ENCODE measurements around the gene IARS1. TPM values are rescaled to one million over a fixed set of nuclear protein-coding genes. Genes with fewer than 3 reads are reported as not detected.
A peak's percentile ranks its signal among the peaks of the same experiment; 100 is the strongest.

Gene IARS1
- total and polyA plus RNA-seq, 2 of the 4 experiments (the other 2 are of a cell fraction), result 85.3 to 414 TPM

DNA sequence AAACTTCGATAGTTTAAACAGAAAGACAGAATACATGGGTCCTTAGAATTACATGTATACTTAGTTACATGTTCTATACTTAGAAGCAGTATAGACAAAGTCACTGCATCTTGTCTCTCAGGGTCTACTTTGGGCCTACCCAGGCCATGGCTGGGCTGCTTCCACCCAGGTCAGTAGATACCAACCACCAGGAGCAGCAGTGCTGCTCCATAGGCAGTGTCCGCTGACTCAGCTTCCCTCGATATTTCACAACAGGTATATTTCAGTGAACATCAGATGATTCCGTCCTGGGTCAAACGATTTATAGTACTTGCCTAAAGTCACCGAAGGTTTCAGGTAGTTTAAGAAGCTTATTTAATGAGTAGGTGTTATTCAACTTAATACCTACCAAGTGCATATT lies 18.0 kb downstream of the IARS1 start:
- Histone ChIP-seq H4K5ac (ENCODE audit: low read depth, low read length) (no peak overlapping the region), H3K23ac (ENCODE audit: low read depth, low read length) (no peak overlapping the region), H2BK5ac (ENCODE audit: low read depth, low read length, poor library complexity, severe bottlenecking) (no peak overlapping the region), H2BK15ac (ENCODE audit: low read depth, low read length) (no peak overlapping the region), H4K20me1 (ENCODE audit: insufficient read depth, low read length) (peaks cover 11% of the 10 kb centered on the region; the same call in 1 of the 2 replicates), H2AK5ac (ENCODE audit: low read depth, low read length) (no peak overlapping the region), H3K4me1 (ENCODE audit: control insufficient read depth, insufficient read depth, low read length) (peaks cover 2% of the 10 kb centered on the region), H2BK20ac (ENCODE audit: low read depth, low read length) (no peak overlapping the region), H3K27ac (ENCODE audit: insufficient read depth, low read length) (no peak overlapping the region), H3K79me1 (ENCODE audit: low read depth in 1 of 2, low read length in 2 of 2) (peaks cover 37 to 56% of the 10 kb centered on the region in 2 experiments), H3K27me3 (ENCODE audit: control insufficient read depth, insufficient read depth, low read length) (no peaks in the 10 kb centered on the region), H2BK120ac (ENCODE audit: low read depth, low read length) (no peak overlapping the region), H3K9me1 (ENCODE audit: insufficient read depth, low read length) (peaks cover 6% of the 10 kb centered on the region), H3K9ac (ENCODE audit: low read depth, low read length) (no peak overlapping the region), H3K14ac (replicated peaks; ENCODE audit: low read depth, low read length) (no peak overlapping the region), H2AFZ (replicated peaks; ENCODE audit: low read length, poor library complexity) (no peak overlapping the region), H3K4me2 (ENCODE audit: low read depth, low read length) (no peak overlapping the region), H3K4me3 (ENCODE audit: insufficient read depth, low read depth, low read length) (no peak overlapping the region), H3K36me3 (ENCODE audit: control insufficient read depth, insufficient read depth, low read length) (peaks cover 61% of the 10 kb centered on the region), H3K4ac (ENCODE audit: low read depth, low read length) (no peak overlapping the region), H3K56ac (ENCODE audit: extremely low read depth, insufficient read depth, low read length) (no peak overlapping the region), H2AK9ac (replicated peaks; ENCODE audit: low read depth, low read length, poor library complexity) (no peak overlapping the region), H4K8ac (ENCODE audit: low read depth in 2 of 2, low read length in 2 of 2) (no peak overlapping the region), H3K18ac (ENCODE audit: low read depth, low read length) (no peak overlapping the region), H3K9me3 (ENCODE audit: control insufficient read depth, insufficient read depth, low read length) (no peaks in the 10 kb centered on the region), H4K91ac (ENCODE audit: insufficient read depth, low read depth, low read length) (no peak overlapping the region)
- ChIA-PET CTCF (interaction anchor here (3.2 kb wide), 1 partner anchor 135 kb away, joined by 11 read pairs; no protein-coding TSS in a partner anchor), POLR2A (ENCODE audit: unreplicated experiment) (no interaction called here)
- intact Hi-C loops (cut with micrococcal nuclease) (no loop called here), in situ Hi-C loops (cut with MboI; ENCODE audit: low sequenced_read_pairs) (no loop called here), dilution Hi-C loops (cut with HindIII; ENCODE audit: low sequenced_read_pairs, unreplicated experiment) (no loop called here)
- DNase-seq, result no peak
- TF ChIP-seq BHLHE40 (IDR thresholded peaks at IDR 0.05; ENCODE audit: low read depth, low read length), result no peak
- peak; percentile 49; the same call in 1 of the 2 replicates for TF ChIP-seq MAFK (IDR thresholded peaks at IDR 0.05; ENCODE audit: low read depth, low read length)
- TF ChIP-seq RFX5 (IDR thresholded peaks at IDR 0.05; ENCODE audit: low read depth, low read length), result no peak
- 0 out of 2 replicates have a peak, but pooled peaks have one; percentile 25 for TF ChIP-seq CEBPB (IDR thresholded peaks at IDR 0.05; ENCODE audit: low read depth, low read length)
- WGBS, 2 experiments (ENCODE audit: extremely low coverage in 2 of 2, insufficient read length in 1 of 2), result no CpG with 5 or more reads among the region's 6 CpGs
- ATAC-seq (ENCODE audit: low read depth), result no peak
- BruUV-seq (replicated peaks), result no TSS peak
